ENCODE data around the gene C5orf58. TPM values are rescaled to one million over a fixed set of nuclear protein-coding genes. Genes with fewer than 3 reads are reported as not detected.

C5orf58 gene
- total RNA-seq, 2 donors from 2014 or later = not detected

GRCh38 chr5:170254056-170254455, 21.3 kb downstream of the C5orf58 start:
- ATAC-seq (ENCODE audit: insufficient number of reproducible peaks, low FRiP score, low read depth) (no peak), DNase-seq (ENCODE audit: low spot score) (no peak)
- Histone ChIP-seq H3K4me3 (no peak overlapping the region), H3K27me3 (replicated peaks; ENCODE audit: insufficient read depth) (no peaks in the 10 kb centered on the region), H3K27ac (no peak overlapping the region), H3K9me3 (no peaks in the 10 kb centered on the region), H3K4me1 (ENCODE audit: control insufficient read depth in 1 of 2, low read depth in 2 of 2) (no peaks in the 10 kb centered on the region), H3K36me3 (no peaks in the 10 kb centered on the region)
- TF ChIP-seq CTCF (IDR thresholded peaks at IDR 0.05) = no peak

- Histone ChIP-seq H3K27me3 (replicated peaks; ENCODE audit: insufficient read depth) (no peaks in the 10 kb centered on the region), H3K4me1 (ENCODE audit: control insufficient read depth in 1 of 2, low read depth in 2 of 2) (no peaks in the 10 kb centered on the region), H3K4me3 (no peak overlapping the region), H3K36me3 (no peaks in the 10 kb centered on the region), H3K27ac (no peak overlapping the region), H3K9me3 (no peaks in the 10 kb centered on the region)
- no peak for ATAC-seq (ENCODE audit: insufficient number of reproducible peaks, low FRiP score, low read depth)
- no peak for DNase-seq (ENCODE audit: low spot score)
- TF ChIP-seq CTCF (IDR thresholded peaks at IDR 0.05) = no peak
These were observed 23.8 kb downstream of the C5orf58 start for GRCh38 chr5:170256571-170256970.

GRCh38 chr5:170257370-170257769, 24.6 kb downstream of the C5orf58 start:
- H3K4me3 ChIP-seq = no peak overlapping the region
- H3K4me1 ChIP-seq (ENCODE audit: control insufficient read depth in 1 of 2, low read depth in 2 of 2) = no peaks in the 10 kb centered on the region
- no peak overlapping the region for H3K27ac ChIP-seq
- H3K27me3 ChIP-seq (replicated peaks; ENCODE audit: insufficient read depth) = no peaks in the 10 kb centered on the region
- H3K36me3 ChIP-seq = no peaks in the 10 kb centered on the region
- no peak for TF ChIP-seq CTCF (IDR thresholded peaks at IDR 0.05)
- ATAC-seq (ENCODE audit: insufficient number of reproducible peaks, low FRiP score, low read depth) (no peak), DNase-seq (ENCODE audit: low spot score) (no peak)
- no peaks in the 10 kb centered on the region for H3K9me3 ChIP-seq

GRCh38 chr5:170261528-170262043, 28.8 kb downstream of the C5orf58 start:
- TF ChIP-seq CTCF (IDR thresholded peaks at IDR 0.05) = no peak
- H3K9me3 ChIP-seq = no peaks in the 10 kb centered on the region
- DNase-seq (ENCODE audit: low spot score) (no peak), ATAC-seq (ENCODE audit: insufficient number of reproducible peaks, low FRiP score, low read depth) (no peak)
- H3K27ac ChIP-seq = no peak overlapping the region
- no peaks in the 10 kb centered on the region for H3K4me1 ChIP-seq (ENCODE audit: control insufficient read depth in 1 of 2, low read depth in 2 of 2)
- no peaks in the 10 kb centered on the region for H3K27me3 ChIP-seq (replicated peaks; ENCODE audit: insufficient read depth)
- H3K36me3 ChIP-seq = no peaks in the 10 kb centered on the region
- H3K4me3 ChIP-seq = no peak overlapping the region

- no peak for TF ChIP-seq CTCF (IDR thresholded peaks at IDR 0.05)
- no peaks in the 10 kb centered on the region for H3K9me3 ChIP-seq
- H3K4me3 ChIP-seq = no peak overlapping the region
- no peaks in the 10 kb centered on the region for H3K36me3 ChIP-seq
- ATAC-seq (ENCODE audit: insufficient number of reproducible peaks, low FRiP score, low read depth) (no peak), DNase-seq (ENCODE audit: low spot score) (no peak)
- no peak overlapping the region for H3K27ac ChIP-seq
- no peaks in the 10 kb centered on the region for H3K27me3 ChIP-seq (replicated peaks; ENCODE audit: insufficient read depth)
- no peaks in the 10 kb centered on the region for H3K4me1 ChIP-seq (ENCODE audit: control insufficient read depth in 1 of 2, low read depth in 2 of 2)
These were observed 29.6 kb downstream of the C5orf58 start for GRCh38 chr5:170262061-170263045.

Data from thoracic aorta (tissue), 2 donors.